HEK293 (cell line): Measurements from ENCODE around the gene RLN2.

Source experiments
- HOXA7 ChIP-seq: sonication (generic); formaldehyde crosslinking; IDR thresholded peaks from 2 replicates; pipeline ENCODE4 v1.8.1; 2022; ENCODE audit warnings: missing genetic modification reagents, borderline replicate concordance
- ZFP37 ChIP-seq: fragments of 450-650 bp; formaldehyde crosslinking; IDR thresholded peaks from 2 replicates; pipeline ENCODE4 v1.5.1; 2016; ENCODE audit warnings: missing biosample characterization, missing genetic modification characterization
- ZNF175 ChIP-seq: fragments of 450-650 bp; formaldehyde crosslinking; IDR thresholded peaks from 2 replicates; pipeline ENCODE4 v1.5.1; 2016; ENCODE audit warnings: missing biosample characterization, missing genetic modification characterization
- ZNF2 ChIP-seq: fragments of 450-650 bp; formaldehyde crosslinking; IDR thresholded peaks from 2 replicates; pipeline ENCODE4 v1.5.1; 2016; ENCODE audit warnings: missing biosample characterization, missing genetic modification characterization
- ZNF23 ChIP-seq: fragments of 450-650 bp; formaldehyde crosslinking; IDR thresholded peaks from 2 replicates; pipeline ENCODE4 v1.5.1; 2016; ENCODE audit warnings: missing biosample characterization, missing genetic modification characterization, borderline replicate concordance
- ZNF292 ChIP-seq: fragments of 450-650 bp; formaldehyde crosslinking; IDR thresholded peaks from 2 replicates; pipeline ENCODE4 v1.5.1; 2016; ENCODE audit warnings: low read depth, missing biosample characterization, missing genetic modification characterization, borderline replicate concordance
- ZNF416 ChIP-seq: fragments of 450-650 bp; formaldehyde crosslinking; IDR thresholded peaks from 2 replicates; pipeline ENCODE4 v1.5.1; 2016; ENCODE audit warnings: missing biosample characterization, missing genetic modification characterization
- ZNF670 ChIP-seq: fragments of 450-650 bp; formaldehyde crosslinking; IDR thresholded peaks from 2 replicates; pipeline ENCODE4 v1.5.1; 2016; ENCODE audit warnings: missing biosample characterization, missing genetic modification characterization, low read depth
- ZNF768 ChIP-seq: fragments of 450-650 bp; formaldehyde crosslinking; IDR thresholded peaks from 2 replicates; pipeline ENCODE4 v1.5.1; 2018; ENCODE audit warnings: missing biosample characterization, mild to moderate bottlenecking, missing genetic modification characterization
- TF ChIP-seq, protein P1 (sequence below): fragments of 450-650 bp; formaldehyde crosslinking; IDR thresholded peaks from 2 replicates; pipeline ENCODE4 v1.5.1; 2016; ENCODE audit warnings: missing biosample characterization, missing genetic modification characterization
- TF ChIP-seq, protein P2 (sequence below): fragments of 450-650 bp; formaldehyde crosslinking; IDR thresholded peaks from 2 replicates; pipeline ENCODE4 v1.5.1; 2016; ENCODE audit warnings: missing biosample characterization, missing genetic modification characterization

DNA sequence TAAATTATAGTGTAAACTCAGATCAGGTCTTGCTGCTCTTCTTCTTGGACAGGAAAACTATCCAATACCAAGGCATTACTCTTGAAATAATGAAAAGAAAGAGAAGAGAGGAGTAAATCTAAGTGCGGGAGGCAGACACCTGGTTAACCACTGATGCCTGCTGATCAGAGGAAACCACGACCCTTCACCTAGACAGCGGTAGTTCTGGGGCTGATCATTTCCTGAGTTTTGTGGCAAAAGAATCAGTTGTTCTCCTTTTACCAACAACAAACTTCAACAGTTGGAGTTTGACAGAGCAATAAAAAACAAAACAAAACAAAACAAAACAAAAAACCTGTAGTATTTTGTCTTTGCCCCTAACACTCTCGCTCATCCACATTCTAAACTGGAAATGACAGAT lies 32.2 kb upstream of the RLN2 start:
- TF ChIP-seq, protein P1, sequence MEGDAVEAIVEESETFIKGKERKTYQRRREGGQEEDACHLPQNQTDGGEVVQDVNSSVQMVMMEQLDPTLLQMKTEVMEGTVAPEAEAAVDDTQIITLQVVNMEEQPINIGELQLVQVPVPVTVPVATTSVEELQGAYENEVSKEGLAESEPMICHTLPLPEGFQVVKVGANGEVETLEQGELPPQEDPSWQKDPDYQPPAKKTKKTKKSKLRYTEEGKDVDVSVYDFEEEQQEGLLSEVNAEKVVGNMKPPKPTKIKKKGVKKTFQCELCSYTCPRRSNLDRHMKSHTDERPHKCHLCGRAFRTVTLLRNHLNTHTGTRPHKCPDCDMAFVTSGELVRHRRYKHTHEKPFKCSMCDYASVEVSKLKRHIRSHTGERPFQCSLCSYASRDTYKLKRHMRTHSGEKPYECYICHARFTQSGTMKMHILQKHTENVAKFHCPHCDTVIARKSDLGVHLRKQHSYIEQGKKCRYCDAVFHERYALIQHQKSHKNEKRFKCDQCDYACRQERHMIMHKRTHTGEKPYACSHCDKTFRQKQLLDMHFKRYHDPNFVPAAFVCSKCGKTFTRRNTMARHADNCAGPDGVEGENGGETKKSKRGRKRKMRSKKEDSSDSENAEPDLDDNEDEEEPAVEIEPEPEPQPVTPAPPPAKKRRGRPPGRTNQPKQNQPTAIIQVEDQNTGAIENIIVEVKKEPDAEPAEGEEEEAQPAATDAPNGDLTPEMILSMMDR (tag by site-specific recombination): no peak
- TF ChIP-seq ZFP37 (tag by site-specific recombination) (no peak), ZNF175 (no peak), ZNF670 (tag by site-specific recombination) (no peak), ZNF768 (tag by site-specific recombination) (no peak), ZNF416 (tag by site-specific recombination) (no peak), HOXA7 (no peak), ZNF2 (tag by site-specific recombination) (no peak), ZNF292 (tag by site-specific recombination) (no peak), ZNF23 (tag by site-specific recombination) (no peak)
- TF ChIP-seq, protein P2, sequence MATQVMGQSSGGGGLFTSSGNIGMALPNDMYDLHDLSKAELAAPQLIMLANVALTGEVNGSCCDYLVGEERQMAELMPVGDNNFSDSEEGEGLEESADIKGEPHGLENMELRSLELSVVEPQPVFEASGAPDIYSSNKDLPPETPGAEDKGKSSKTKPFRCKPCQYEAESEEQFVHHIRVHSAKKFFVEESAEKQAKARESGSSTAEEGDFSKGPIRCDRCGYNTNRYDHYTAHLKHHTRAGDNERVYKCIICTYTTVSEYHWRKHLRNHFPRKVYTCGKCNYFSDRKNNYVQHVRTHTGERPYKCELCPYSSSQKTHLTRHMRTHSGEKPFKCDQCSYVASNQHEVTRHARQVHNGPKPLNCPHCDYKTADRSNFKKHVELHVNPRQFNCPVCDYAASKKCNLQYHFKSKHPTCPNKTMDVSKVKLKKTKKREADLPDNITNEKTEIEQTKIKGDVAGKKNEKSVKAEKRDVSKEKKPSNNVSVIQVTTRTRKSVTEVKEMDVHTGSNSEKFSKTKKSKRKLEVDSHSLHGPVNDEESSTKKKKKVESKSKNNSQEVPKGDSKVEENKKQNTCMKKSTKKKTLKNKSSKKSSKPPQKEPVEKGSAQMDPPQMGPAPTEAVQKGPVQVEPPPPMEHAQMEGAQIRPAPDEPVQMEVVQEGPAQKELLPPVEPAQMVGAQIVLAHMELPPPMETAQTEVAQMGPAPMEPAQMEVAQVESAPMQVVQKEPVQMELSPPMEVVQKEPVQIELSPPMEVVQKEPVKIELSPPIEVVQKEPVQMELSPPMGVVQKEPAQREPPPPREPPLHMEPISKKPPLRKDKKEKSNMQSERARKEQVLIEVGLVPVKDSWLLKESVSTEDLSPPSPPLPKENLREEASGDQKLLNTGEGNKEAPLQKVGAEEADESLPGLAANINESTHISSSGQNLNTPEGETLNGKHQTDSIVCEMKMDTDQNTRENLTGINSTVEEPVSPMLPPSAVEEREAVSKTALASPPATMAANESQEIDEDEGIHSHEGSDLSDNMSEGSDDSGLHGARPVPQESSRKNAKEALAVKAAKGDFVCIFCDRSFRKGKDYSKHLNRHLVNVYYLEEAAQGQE: no peak
